Neural cell (in vitro differentiated cells): ENCODE measurements around the gene RPL28. TPM values are rescaled to one million over a fixed set of nuclear protein-coding genes. Genes with fewer than 3 reads are reported as not detected.

Experiments used
- H2AFZ ChIP-seq: fragments of 200-600, 300-800 bp; sonication (generic), shearing (Covaris generic); 2 replicates; pipeline ENCODE4 v1.6.0; 2014; ENCODE audit warnings: low read depth, mild to moderate bottlenecking, antibody characterized with exemption, low read length, moderate library complexity
- H3F3A ChIP-seq: fragments of 200-600 bp; shearing (Covaris generic); 2 replicates; pipeline ENCODE4 v1.6.1; 2016; ENCODE audit warnings: mild to moderate bottlenecking, moderate library complexity, mixed read lengths, antibody characterized with exemption, low read length; ENCODE audit not compliant: insufficient read depth, poor library complexity, severe bottlenecking
- H3K27ac ChIP-seq: fragments of 200-600, 300-800 bp; sonication (generic), shearing (Covaris generic); 2 replicates; pipeline ENCODE4 v1.5.1; 2014; ENCODE audit warnings: mild to moderate bottlenecking, low read length, moderate library complexity
- H3K27me3 ChIP-seq: fragments of 300-800, 200-600 bp; sonication (generic), shearing (Covaris generic); 2 replicates; pipeline ENCODE4 v1.6.0; 2014; ENCODE audit warnings: mild to moderate bottlenecking, low read depth, low read length, moderate library complexity; ENCODE audit not compliant: insufficient read depth
- H3K36me3 ChIP-seq: fragments of 300-800, 200-600 bp; sonication (generic), shearing (Covaris generic); 2 replicates; pipeline ENCODE4 v1.5.1; 2014; ENCODE audit warnings: mild to moderate bottlenecking, antibody characterized with exemption, low read length, moderate library complexity; ENCODE audit not compliant: insufficient read depth
- H3K4me2 ChIP-seq: fragments of 300-800, 200-600 bp; sonication (generic), shearing (Covaris generic); 2 replicates; pipeline ENCODE4 v1.6.0; 2014; ENCODE audit warnings: mild to moderate bottlenecking, low read length
- H3K4me3 ChIP-seq: fragments of 300-800, 200-600 bp; sonication (generic), shearing (Covaris generic); 2 replicates; pipeline ENCODE4 v1.5.1; 2014; ENCODE audit warnings: mild to moderate bottlenecking, low read length, moderate library complexity
- H3K79me2 ChIP-seq: fragments of 200-600 bp; shearing (Covaris generic); replicated peaks from 2 replicates; pipeline ENCODE4 v1.6.0; 2014; ENCODE audit warnings: mild to moderate bottlenecking, low read length, moderate library complexity; ENCODE audit not compliant: insufficient read depth
- H3K9ac ChIP-seq: fragments of 300-800, 200-600 bp; sonication (generic), shearing (Covaris generic); 2 replicates; pipeline ENCODE4 v1.6.1; 2016; ENCODE audit warnings: mild to moderate bottlenecking, low read length, mixed read lengths
- H3K9me2 ChIP-seq: fragments of 200-600 bp; shearing (Covaris generic); 2 replicates; pipeline ENCODE4 v1.6.1; 2016; ENCODE audit warnings: mild to moderate bottlenecking, low read length, mixed read lengths; ENCODE audit not compliant: insufficient read depth
- H3K9me3 ChIP-seq: fragments of 200-600, 300-800 bp; sonication (generic), shearing (Covaris generic); 2 replicates; pipeline ENCODE4 v1.6.1; 2016; ENCODE audit warnings: mild to moderate bottlenecking, mixed run types, low read length, moderate library complexity, mixed read lengths
- H4K20me1 ChIP-seq: fragments of 200-600 bp; shearing (Covaris generic); 2 replicates; pipeline ENCODE4 v1.6.1; 2016; ENCODE audit warnings: mild to moderate bottlenecking, mixed run types; ENCODE audit not compliant: insufficient read depth
- EP300 ChIP-seq: fragments of 450-650 bp; conservative IDR thresholded peaks from 2 replicates; pipeline ENCODE4 v1.6.1; 2014; ENCODE audit warnings: antibody characterized with exemption, mild to moderate bottlenecking, moderate library complexity; ENCODE audit not compliant: poor library complexity, severe bottlenecking
- EZH2 ChIP-seq: fragments of 200-600, 300-800 bp; shearing (Covaris generic), sonication (generic); IDR thresholded peaks from 2 replicates; pipeline ENCODE4 v1.6.1; 2014; ENCODE audit warnings: antibody characterized with exemption, low read length, borderline replicate concordance, mild to moderate bottlenecking; ENCODE audit not compliant: insufficient read depth, poor library complexity, severe bottlenecking
- MXI1 ChIP-seq: fragments of 450-650 bp; conservative IDR thresholded peaks from 2 replicates; pipeline ENCODE4 v1.6.1; 2014; ENCODE audit warnings: antibody characterized with exemption, mild to moderate bottlenecking; ENCODE audit not compliant: poor library complexity, severe bottlenecking
- POLR2AphosphoS5 ChIP-seq: IDR thresholded peaks from 2 replicates; pipeline ENCODE4 v1.6.1; 2012
- RAD21 ChIP-seq: fragments of 450-650 bp; conservative IDR thresholded peaks from 2 replicates; pipeline ENCODE4 v1.6.1; 2014; ENCODE audit warnings: antibody characterized with exemption, mild to moderate bottlenecking, moderate library complexity
- SMC3 ChIP-seq: fragments of 450-650 bp; conservative IDR thresholded peaks from 2 replicates; pipeline ENCODE4 v1.6.1; 2014; ENCODE audit warnings: antibody characterized with exemption, mild to moderate bottlenecking, moderate library complexity; ENCODE audit not compliant: poor library complexity
- TAF1 ChIP-seq: IDR thresholded peaks from 2 replicates; pipeline ENCODE4 v1.6.1; 2012; ENCODE audit warnings: low read depth
- polyA plus RNA-seq: library from polyadenylated mRNA; depleted of rRNA; stranded (reverse); fragments of >200 nt; gene quantifications from 2 replicates; pipeline ENCODE4 v1.2.3, GENCODE V29; 2014
- TF ChIP-seq, protein P1 (sequence below): IDR thresholded peaks from 2 replicates; pipeline ENCODE4 v1.6.1; 2012; ENCODE audit warnings: borderline replicate concordance
- TF ChIP-seq, protein P2 (sequence below): fragments of 450-650 bp; IDR thresholded peaks from 2 replicates; pipeline ENCODE4 v1.5.1; 2014; ENCODE audit warnings: antibody characterized with exemption, mild to moderate bottlenecking, moderate library complexity; ENCODE audit not compliant: poor library complexity, severe bottlenecking

RPL28 gene
- polyA plus RNA-seq, 1 donor from 2014 or later = 195 TPM

GRCh38 chr19:55373993-55374757 is 11.6 kb upstream of the RPL28 start:
- no peak for TF ChIP-seq SMC3
- TF ChIP-seq EP300 = no peak
- no peak for TF ChIP-seq EZH2
- TF ChIP-seq MXI1 = no peak
- TF ChIP-seq TAF1 = no peak
- TF ChIP-seq POLR2AphosphoS5 = no peak
- TF ChIP-seq, protein P1, sequence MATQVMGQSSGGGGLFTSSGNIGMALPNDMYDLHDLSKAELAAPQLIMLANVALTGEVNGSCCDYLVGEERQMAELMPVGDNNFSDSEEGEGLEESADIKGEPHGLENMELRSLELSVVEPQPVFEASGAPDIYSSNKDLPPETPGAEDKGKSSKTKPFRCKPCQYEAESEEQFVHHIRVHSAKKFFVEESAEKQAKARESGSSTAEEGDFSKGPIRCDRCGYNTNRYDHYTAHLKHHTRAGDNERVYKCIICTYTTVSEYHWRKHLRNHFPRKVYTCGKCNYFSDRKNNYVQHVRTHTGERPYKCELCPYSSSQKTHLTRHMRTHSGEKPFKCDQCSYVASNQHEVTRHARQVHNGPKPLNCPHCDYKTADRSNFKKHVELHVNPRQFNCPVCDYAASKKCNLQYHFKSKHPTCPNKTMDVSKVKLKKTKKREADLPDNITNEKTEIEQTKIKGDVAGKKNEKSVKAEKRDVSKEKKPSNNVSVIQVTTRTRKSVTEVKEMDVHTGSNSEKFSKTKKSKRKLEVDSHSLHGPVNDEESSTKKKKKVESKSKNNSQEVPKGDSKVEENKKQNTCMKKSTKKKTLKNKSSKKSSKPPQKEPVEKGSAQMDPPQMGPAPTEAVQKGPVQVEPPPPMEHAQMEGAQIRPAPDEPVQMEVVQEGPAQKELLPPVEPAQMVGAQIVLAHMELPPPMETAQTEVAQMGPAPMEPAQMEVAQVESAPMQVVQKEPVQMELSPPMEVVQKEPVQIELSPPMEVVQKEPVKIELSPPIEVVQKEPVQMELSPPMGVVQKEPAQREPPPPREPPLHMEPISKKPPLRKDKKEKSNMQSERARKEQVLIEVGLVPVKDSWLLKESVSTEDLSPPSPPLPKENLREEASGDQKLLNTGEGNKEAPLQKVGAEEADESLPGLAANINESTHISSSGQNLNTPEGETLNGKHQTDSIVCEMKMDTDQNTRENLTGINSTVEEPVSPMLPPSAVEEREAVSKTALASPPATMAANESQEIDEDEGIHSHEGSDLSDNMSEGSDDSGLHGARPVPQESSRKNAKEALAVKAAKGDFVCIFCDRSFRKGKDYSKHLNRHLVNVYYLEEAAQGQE = no peak
- TF ChIP-seq, protein P2, sequence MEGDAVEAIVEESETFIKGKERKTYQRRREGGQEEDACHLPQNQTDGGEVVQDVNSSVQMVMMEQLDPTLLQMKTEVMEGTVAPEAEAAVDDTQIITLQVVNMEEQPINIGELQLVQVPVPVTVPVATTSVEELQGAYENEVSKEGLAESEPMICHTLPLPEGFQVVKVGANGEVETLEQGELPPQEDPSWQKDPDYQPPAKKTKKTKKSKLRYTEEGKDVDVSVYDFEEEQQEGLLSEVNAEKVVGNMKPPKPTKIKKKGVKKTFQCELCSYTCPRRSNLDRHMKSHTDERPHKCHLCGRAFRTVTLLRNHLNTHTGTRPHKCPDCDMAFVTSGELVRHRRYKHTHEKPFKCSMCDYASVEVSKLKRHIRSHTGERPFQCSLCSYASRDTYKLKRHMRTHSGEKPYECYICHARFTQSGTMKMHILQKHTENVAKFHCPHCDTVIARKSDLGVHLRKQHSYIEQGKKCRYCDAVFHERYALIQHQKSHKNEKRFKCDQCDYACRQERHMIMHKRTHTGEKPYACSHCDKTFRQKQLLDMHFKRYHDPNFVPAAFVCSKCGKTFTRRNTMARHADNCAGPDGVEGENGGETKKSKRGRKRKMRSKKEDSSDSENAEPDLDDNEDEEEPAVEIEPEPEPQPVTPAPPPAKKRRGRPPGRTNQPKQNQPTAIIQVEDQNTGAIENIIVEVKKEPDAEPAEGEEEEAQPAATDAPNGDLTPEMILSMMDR = no peak
- no peak for TF ChIP-seq RAD21
- no peaks in the 10 kb centered on the region for H3F3A ChIP-seq
- H3K9me3 ChIP-seq = no peaks in the 10 kb centered on the region
- H3K36me3 ChIP-seq = no peaks in the 10 kb centered on the region
- H2AFZ ChIP-seq = no peak overlapping the region
- no peaks in the 10 kb centered on the region for H3K79me2 ChIP-seq
- peaks cover 19% of the 10 kb centered on the region for H3K27me3 ChIP-seq
- H3K9ac ChIP-seq = peak overlapping the region; percentile 14
- H3K27ac ChIP-seq = no peak overlapping the region
- H3K4me3 ChIP-seq = no peak overlapping the region
- H4K20me1 ChIP-seq = no peaks in the 10 kb centered on the region
- no peak overlapping the region for H3K4me2 ChIP-seq
- H3K9me2 ChIP-seq = no peaks in the 10 kb centered on the region

DNA sequence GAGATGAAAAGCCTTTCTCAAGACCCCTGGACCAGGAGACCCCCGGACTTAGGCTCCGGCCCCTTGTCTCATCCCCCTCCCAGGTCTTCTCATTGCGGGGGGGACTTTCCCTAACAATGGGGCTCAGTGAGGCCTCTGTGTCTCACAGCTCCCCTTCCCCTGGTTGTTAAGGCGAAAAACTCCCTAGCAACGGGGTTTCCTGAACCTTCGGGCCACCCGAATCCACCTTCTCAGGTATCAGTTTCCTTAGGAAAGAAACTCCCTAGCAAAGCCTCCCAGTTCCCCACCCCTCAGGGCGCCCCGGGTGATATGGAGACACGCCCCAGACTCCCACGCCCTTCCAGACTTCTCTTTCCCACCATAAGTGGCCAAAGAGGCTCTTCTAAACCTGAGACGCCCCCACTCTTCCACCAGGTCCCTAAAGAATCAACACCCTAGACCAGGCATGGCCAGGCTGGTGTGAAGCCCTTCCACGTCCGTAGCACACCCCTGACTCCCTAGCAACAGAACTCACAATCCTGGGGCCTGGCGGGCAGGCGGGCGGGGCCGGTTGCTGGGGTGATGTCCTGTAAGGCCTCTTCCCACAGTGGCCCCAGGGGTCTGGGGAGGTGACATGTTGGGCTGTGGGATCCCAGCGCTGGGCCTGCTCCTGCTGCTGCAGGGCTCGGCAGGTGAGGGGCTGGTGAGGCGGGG is 9.3 kb upstream of the RPL28 start, which contains the start of gene TMEM190:
TSS of gene TMEM190 (plus strand) at position 586 of the 693 bp plus-strand sequence. CDS start at position 614, 28 bp downstream.
- Histone ChIP-seq H3K4me3 (no peak within 1 kb of the TSS), H2AFZ (no peak within 1 kb of the TSS), H3K4me2 (no peak within 1 kb of the TSS), H3K9ac (no peak within 1 kb of the TSS), H3K27me3 (no peaks in the 10 kb centered on the region), H3K36me3 (no peaks in the 10 kb centered on the region), H4K20me1 (no peaks in the 10 kb centered on the region), H3K27ac (no peak within 1 kb of the TSS), H3K9me3 (no peaks in the 10 kb centered on the region), H3F3A (no peaks in the 10 kb centered on the region), H3K9me2 (no peaks in the 10 kb centered on the region), H3K79me2 (no peaks in the 10 kb centered on the region)
- TF ChIP-seq, protein P2 = no peak
- no peak for TF ChIP-seq MXI1
- TF ChIP-seq, protein P1 = no peak
- no peak for TF ChIP-seq POLR2AphosphoS5
- no peak for TF ChIP-seq TAF1
- TF ChIP-seq SMC3 = no peak
- TF ChIP-seq RAD21 = no peak
- TF ChIP-seq EZH2 = no peak
- no peak for TF ChIP-seq EP300
